ENCODE data around the gene CCDC30. TPM values are rescaled to one million over a fixed set of nuclear protein-coding genes. Genes with fewer than 3 reads are reported as not detected.
A peak's percentile ranks its signal among the peaks of the same experiment; 100 is the strongest.

Gene CCDC30
- total RNA-seq, 1 experiment from 2014 or later, result 4.4 TPM

- peak; percentile 9 for DNase-seq
- no peak overlapping the region for H3K27ac Mint-ChIP-seq (ENCODE audit: unreplicated experiment)
- TF ChIP-seq CTCF (IDR thresholded peaks at IDR 0.05; ENCODE audit: unreplicated experiment), result no peak
- H3K27me3 Mint-ChIP-seq (ENCODE audit: unreplicated experiment), result no peaks in the 10 kb centered on the region
- CTCF ChIA-PET, result no interaction called here
- H3K4me1 Mint-ChIP-seq (ENCODE audit: low read depth, unreplicated experiment), result no peaks in the 10 kb centered on the region
- intact Hi-C loops (cut with micrococcal nuclease; ENCODE audit: unreplicated experiment), result no loop called here
- peak overlapping the region; percentile 15 for H3K4me3 Mint-ChIP-seq (ENCODE audit: low read depth, unreplicated experiment)
- H3K9me3 Mint-ChIP-seq (ENCODE audit: low read depth, unreplicated experiment), result no peaks in the 10 kb centered on the region
- BruUV-seq (replicated peaks), result no TSS peak
- H3K36me3 Mint-ChIP-seq (ENCODE audit: insufficient read depth, unreplicated experiment), result no peaks in the 10 kb centered on the region
These were observed 66.7 kb downstream of the CCDC30 start for GRCh38 chr1:42529724-42530181.

GRCh38 chr1:42531043-42531442, 68.0 kb downstream of the CCDC30 start:
- DNase-seq, result no peak
- no peak overlapping the region for H3K27ac Mint-ChIP-seq (ENCODE audit: unreplicated experiment)
- H3K9me3 Mint-ChIP-seq (ENCODE audit: low read depth, unreplicated experiment), result no peaks in the 10 kb centered on the region
- no TSS peak for BruUV-seq (replicated peaks)
- H3K4me3 Mint-ChIP-seq (ENCODE audit: low read depth, unreplicated experiment), result no peak overlapping the region
- no peaks in the 10 kb centered on the region for H3K4me1 Mint-ChIP-seq (ENCODE audit: low read depth, unreplicated experiment)
- CTCF ChIA-PET, result no interaction called here
- H3K36me3 Mint-ChIP-seq (ENCODE audit: insufficient read depth, unreplicated experiment), result no peaks in the 10 kb centered on the region
- no peak for TF ChIP-seq CTCF (IDR thresholded peaks at IDR 0.05; ENCODE audit: unreplicated experiment)
- H3K27me3 Mint-ChIP-seq (ENCODE audit: unreplicated experiment), result no peaks in the 10 kb centered on the region
- intact Hi-C loops (cut with micrococcal nuclease; ENCODE audit: unreplicated experiment), result no loop called here

GRCh38 chr1:42533101-42533863, 70.2 kb downstream of the CCDC30 start:
- Mint-ChIP-seq H3K4me1 (ENCODE audit: low read depth, unreplicated experiment) (no peaks in the 10 kb centered on the region), H3K4me3 (ENCODE audit: low read depth, unreplicated experiment) (no peak overlapping the region), H3K36me3 (ENCODE audit: insufficient read depth, unreplicated experiment) (no peaks in the 10 kb centered on the region), H3K27me3 (ENCODE audit: unreplicated experiment) (no peaks in the 10 kb centered on the region), H3K9me3 (ENCODE audit: low read depth, unreplicated experiment) (no peaks in the 10 kb centered on the region), H3K27ac (ENCODE audit: unreplicated experiment) (no peak overlapping the region)
- no peak for DNase-seq
- BruUV-seq (replicated peaks), result no TSS peak
- no peak for TF ChIP-seq CTCF (IDR thresholded peaks at IDR 0.05; ENCODE audit: unreplicated experiment)
- intact Hi-C loops (cut with micrococcal nuclease; ENCODE audit: unreplicated experiment), result no loop called here
- CTCF ChIA-PET, result interaction anchor here (0.6 kb wide), 1 partner anchor 10 kb away, joined by 3 read pairs; no protein-coding TSS in a partner anchor

- Mint-ChIP-seq H3K4me3 (ENCODE audit: low read depth, unreplicated experiment) (no peak overlapping the region), H3K36me3 (ENCODE audit: insufficient read depth, unreplicated experiment) (no peaks in the 10 kb centered on the region), H3K27ac (ENCODE audit: unreplicated experiment) (no peak overlapping the region), H3K9me3 (ENCODE audit: low read depth, unreplicated experiment) (no peaks in the 10 kb centered on the region), H3K27me3 (ENCODE audit: unreplicated experiment) (no peaks in the 10 kb centered on the region), H3K4me1 (ENCODE audit: low read depth, unreplicated experiment) (no peaks in the 10 kb centered on the region)
- BruUV-seq (replicated peaks), result no TSS peak
- TF ChIP-seq CTCF (IDR thresholded peaks at IDR 0.05; ENCODE audit: unreplicated experiment), result no peak
- intact Hi-C loops (cut with micrococcal nuclease; ENCODE audit: unreplicated experiment), result no loop called here
- no peak for DNase-seq
- CTCF ChIA-PET, result no interaction called here
These were observed 78.0 kb downstream of the CCDC30 start for GRCh38 chr1:42541104-42541503.

Measured in Calu3 (cell line).